GM18511 (cell line): ENCODE data around the gene CIRBP.
A peak's percentile ranks its signal among the peaks of the same experiment; 100 is the strongest.

Source experiments
- ATAC-seq: cut with Tn5 transposase; IDR thresholded peaks from one replicate; pipeline ENCODE4 v1.9.1; 2021; ENCODE audit warnings: mild to moderate bottlenecking, moderate library complexity; ENCODE audit not compliant: unreplicated experiment

Gene CIRBP

DNA sequence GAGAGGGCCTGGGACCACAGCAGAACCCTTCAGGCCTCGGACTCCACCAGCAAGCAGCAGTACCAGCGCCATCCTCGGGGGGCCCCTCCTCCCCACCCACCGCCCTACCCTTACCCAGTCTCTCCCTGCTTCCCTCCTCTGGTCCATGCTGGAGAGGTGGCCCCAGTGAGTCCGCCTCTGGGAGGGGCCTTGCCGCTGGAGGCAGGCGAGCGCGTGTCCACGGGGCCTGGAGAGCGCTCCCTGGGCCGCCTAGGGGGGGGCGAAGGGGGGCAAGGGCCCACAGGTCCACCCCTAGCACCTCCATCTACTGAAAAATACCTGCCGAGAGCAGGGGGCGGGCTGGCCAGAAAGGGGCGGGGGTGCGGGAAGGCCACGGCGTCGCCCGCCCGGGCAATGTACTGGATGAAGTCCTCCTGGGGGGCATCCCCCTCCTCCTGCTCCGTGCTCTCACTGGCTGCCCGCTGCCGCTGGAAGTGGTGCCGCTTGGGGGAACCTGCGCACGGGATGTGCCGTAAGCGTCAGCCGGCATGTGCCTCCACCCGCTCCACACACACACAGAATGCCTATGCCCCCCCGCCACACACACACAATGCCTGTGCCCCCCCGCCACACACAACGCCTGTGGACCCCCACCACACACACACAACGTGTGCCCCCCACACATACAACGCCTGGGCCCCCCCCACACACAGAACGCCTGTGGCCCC is 38.2 kb upstream of the CIRBP start:
- no peak for ATAC-seq

DNA sequence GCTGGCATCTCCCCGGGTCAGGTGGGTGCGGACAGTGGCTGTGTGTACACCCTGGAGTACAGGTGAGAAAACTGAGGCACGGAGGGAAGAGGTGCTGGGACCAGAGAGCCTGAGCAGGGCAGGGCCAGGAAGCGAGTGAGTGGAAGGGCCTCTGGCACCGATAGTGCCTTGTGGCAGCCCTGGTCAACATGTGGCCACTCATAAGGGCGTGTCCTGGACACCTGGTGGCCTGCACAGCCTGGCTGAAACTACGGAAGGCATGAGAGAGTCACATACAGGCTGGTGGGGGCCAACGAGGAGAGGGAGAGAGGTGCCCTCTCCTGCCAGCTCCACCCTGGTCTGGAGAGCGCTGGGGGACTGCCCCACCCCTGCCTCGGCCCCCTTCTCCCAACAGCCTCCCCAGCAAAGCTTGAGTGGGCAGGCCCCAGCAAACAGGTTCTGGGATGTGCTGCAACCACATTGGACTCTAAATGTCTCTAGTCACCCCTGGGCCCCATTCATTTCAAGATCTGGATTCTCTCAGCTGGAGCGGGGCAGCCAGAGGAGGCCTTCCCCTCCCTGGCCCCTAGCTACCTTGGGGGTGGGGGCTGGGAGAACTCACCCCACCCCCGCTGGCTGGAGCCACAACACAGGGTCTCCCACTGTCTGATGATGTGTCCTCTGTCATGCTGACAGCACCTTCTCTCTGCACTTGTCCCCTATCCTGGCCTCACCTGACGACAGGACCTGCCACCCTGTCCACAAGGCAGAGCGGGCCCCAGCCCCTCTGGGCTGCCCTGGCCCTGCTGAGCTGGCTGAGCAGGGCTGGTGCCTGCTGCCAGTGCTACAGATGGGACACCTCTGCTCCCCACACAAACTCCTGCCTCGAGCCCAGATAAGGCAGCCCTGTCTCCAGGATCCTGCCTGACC is 37.1 kb upstream of the CIRBP start:
- ATAC-seq = no peak

DNA sequence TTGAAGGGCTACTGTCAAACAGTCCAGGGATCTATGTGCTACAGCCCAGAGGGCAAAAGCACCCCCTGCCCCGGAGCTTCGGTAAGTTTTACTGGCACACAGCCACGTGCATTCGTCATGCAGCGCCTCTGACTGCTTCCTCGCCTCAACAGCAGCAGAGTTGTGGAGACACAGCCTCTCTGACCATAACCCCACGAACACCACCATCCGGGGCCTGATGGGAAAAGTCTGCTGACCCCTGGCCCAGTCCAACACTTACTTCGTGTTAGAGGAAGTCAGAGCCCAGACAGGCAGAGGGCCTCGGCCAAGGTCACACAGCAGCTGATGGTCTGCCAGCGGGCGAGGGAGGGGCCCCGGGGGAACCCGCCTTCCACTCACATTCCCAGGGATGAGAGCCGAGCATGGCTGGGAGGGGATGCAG is 36.5 kb upstream of the CIRBP start:
- no peak for ATAC-seq

DNA sequence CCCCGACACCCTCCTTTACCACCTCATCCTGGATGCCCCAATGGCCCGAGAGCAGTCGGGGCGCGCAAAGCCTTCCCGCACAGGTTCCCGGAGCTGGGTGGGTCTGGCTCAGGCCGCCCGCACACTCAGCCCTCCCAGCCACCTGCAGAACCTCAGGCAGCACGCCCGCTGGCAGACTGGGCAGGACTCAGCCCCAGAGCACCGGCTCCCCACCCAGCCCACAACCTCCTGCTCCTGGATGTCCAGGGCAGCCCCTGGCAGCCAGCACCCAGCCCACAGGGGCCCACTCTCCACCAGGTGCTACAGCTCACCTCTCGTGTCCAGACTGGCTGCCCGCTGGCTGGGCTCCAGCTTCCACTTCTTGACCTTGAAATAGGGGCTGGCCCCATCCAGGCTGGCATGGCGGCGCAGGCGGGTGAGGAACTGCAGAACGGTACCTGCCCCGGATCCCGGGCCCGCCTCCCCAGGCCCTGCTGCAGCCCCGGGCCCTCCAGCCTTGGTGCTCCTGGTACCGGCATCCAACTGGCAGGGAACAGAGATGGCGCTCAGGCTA is 35.9 kb upstream of the CIRBP start:
- ATAC-seq = no peak

DNA sequence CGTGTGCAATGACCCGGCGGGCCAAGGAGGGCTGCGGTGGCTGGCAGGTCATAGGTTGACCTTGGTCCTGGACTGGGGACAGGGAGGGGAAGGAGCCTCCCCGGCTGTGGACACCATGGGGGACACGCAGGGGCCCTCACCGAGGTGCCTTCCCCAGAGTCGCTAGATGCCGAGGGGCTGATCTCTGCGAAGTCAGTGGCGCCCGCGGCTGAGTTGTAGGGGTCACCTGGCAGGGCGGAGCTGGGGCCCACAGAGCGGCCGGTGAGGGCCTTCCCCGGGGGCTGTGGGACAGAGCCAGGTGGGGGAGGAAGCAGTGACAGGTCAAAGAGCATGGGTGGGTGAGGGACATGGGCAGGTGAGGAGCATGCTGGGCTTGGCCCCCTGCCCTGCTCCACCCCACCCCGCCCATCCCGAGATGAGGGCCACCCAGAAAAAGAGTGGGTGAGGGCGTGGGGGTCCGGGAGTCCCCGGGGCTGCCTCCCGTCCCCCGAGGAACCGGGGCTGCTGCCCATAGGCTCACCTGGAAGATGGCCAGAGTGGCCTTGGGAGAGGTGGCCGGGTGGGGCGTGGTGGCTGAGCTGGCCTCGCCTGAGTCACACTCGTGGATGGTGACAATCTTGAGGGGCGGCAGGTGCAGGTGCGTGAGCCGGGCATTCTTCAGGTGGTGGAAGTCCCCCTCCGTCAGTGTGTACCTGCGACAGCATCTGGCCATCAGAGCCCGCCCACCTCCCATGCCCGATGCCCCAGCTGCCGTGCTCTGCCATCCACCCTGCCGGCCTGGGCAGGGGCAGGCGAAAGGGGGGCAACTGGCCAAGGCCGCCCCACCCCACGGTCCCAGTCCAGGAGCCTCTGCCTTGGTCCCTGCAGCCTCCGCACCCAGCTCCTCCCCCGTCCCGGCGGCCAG is 34.8 kb upstream of the CIRBP start:
- no peak for ATAC-seq

DNA sequence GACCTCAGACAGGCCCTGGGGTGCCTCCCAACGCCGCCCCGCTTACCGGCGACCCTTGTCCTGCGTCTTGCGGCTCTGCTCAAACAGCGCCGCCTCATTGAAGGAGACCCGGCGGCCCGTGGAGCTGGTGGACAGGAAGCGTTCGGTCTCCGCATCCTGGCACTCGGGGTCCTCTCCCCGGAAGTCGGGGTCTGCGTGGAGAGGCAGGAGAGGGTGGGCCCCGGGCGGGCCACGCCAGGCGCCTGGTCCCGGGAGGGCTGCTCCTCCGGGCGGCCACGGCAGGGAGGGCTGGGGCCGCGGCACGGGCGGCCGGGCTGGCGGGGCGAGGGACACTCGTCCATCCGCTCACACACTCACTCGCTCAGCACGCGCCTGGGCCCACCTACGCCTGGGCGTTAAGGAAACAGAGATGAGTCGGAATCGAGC is 34.2 kb upstream of the CIRBP start:
- ATAC-seq = no peak

- no peak for ATAC-seq
Observed at GRCh38 chr19:1235625-1236538, 33.2 kb upstream of the CIRBP start.

DNA sequence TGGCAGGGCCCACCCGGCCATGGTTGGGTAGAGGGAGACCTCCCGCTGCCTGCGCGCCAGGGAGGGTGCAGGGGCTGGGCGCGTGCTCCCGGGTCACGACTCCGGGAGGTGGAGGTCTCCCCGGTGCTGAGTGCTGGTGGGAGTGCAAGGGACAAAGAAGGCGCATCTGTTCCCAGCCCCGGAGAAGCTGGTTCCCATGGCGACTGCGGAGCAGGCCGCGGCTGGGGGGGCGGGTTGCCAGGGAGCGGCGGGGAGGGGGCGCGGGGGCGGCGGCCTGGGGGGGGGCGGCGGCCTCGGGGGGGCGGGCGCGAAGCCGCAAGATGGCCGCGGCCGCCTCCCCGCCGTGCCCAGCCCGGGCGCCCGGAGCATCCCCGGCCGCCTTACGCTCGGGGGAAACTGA is 32.6 kb upstream of the CIRBP start:
- ATAC-seq = no peak

GRCh38 chr19:1237027-1237659 is 32.0 kb upstream of the CIRBP start:
- ATAC-seq = no peak

GRCh38 chr19:1237754-1238368 is 31.3 kb upstream of the CIRBP start, which contains the start of gene CBARP:
Gene CBARP, minus strand, starts transcription at chr19:1238005. Its CDS starts 1,905 bp downstream, at chr19:1236100.
- no peak for ATAC-seq

GRCh38 chr19:1238369-1239303 is 30.5 kb upstream of the CIRBP start:
- ATAC-seq = no peak

GRCh38 chr19:1239420-1239795 is 29.7 kb upstream of the CIRBP start:
- ATAC-seq = no peak

GRCh38 chr19:1239796-1240737 is 29.1 kb upstream of the CIRBP start:
- peak; percentile 44 for ATAC-seq

DNA sequence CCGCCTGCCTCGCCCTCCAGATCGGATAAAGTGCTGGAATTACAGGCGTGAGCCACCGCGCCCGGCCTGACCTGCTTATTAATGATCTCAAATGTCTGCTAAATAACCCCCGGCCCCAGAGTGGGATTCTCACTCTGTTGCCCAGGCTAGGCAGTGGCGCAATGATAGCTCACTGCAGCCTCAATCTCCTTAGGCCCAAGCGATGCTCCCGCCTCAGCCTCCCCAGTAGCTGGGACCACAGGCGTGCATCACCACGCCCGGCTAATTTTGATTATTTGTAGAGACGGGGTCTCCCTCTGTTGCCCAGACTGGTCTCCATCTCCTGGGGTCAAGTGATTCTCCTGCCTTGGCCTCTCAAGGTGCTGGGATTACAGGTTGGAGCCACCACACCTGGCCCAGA is 28.2 kb upstream of the CIRBP start:
- no peak for ATAC-seq

DNA sequence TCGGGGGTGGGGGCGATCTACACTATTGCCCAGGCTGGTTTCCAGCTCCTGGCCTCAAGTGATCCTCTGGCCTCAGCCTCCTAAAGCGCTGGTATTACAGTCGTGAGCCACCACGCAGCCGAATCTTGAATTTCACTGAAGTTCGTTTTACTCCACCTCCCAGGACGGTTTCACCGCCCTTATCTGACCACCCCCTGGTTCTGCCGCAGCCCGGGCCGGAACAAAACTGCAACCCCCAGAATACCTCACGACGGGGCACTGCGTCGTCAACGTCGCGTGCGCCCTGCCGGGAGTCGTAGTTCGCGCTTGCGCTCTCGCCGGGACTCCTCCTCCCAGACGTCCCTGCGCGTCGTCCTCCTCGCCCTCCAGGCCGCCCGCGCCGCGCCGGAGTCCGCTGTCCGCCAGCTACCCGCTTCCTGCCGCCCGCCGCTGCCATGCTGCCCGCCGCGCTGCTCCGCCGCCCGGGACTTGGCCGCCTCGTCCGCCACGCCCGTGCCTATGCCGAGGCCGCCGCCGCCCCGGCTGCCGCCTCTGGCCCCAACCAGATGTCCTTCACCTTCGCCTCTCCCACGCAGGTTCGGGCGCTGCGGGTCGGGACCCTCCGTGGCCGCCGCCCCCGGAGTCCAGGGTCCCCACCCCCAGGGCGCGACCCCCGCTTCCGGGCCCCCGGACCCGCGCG is 27.6 kb upstream of the CIRBP start, which contains the start of gene ATP5F1D:
Gene ATP5F1D (plus strand): TSS at position 335 of the 679 bp plus-strand sequence. CDS start 100 bp downstream, at position 435.
- ATAC-seq = no peak
